Measurements from ENCODE around the gene BLACAT1.
"Not testable (repeated sequence)": the region's sequence is repeated elsewhere in the genome, so short reads cannot be mapped to it uniquely, and the experiment has no call there.

BLACAT1 gene

GRCh38 chr1:205484985-205485967, 29.4 kb upstream of the BLACAT1 start:
- TF ChIP-seq CTCF (IDR thresholded peaks at IDR 0.05; ENCODE audit: insufficient read depth, low read depth, low read length, missing control alignments) = peak; percentile 96
- H3K4me3 ChIP-seq (ENCODE audit: low read depth, low read length) = no peak overlapping the region
- peak; percentile 82 for DNase-seq (ENCODE audit: low read depth)

GRCh38 chr1:205483372-205483771, 27.5 kb upstream of the BLACAT1 start:
- no peak overlapping the region for H3K4me3 ChIP-seq (ENCODE audit: low read depth, low read length)
- DNase-seq (ENCODE audit: low read depth) = no peak
- no peak for TF ChIP-seq CTCF (IDR thresholded peaks at IDR 0.05; ENCODE audit: insufficient read depth, low read depth, low read length, missing control alignments)

- not testable (repeated sequence) for H3K4me3 ChIP-seq (ENCODE audit: low read depth, low read length); DNase-seq (ENCODE audit: low read depth)
Observed at GRCh38 chr1:205482587-205482986, 26.7 kb upstream of the BLACAT1 start.

GRCh38 chr1:205481629-205482151, 25.8 kb upstream of the BLACAT1 start:
- peak; percentile 37 for DNase-seq (ENCODE audit: low read depth)

GRCh38 chr1:205481218-205481617, 25.4 kb upstream of the BLACAT1 start:
- no peak for TF ChIP-seq CTCF (IDR thresholded peaks at IDR 0.05; ENCODE audit: insufficient read depth, low read depth, low read length, missing control alignments)
- DNase-seq (ENCODE audit: low read depth) = peak; percentile 42
- no peak overlapping the region for H3K4me3 ChIP-seq (ENCODE audit: low read depth, low read length)

More at GRCh38 chr1:205481629-205482151, 25.8 kb upstream of the BLACAT1 start:
- no peak for TF ChIP-seq CTCF (IDR thresholded peaks at IDR 0.05; ENCODE audit: insufficient read depth, low read depth, low read length, missing control alignments)
- no peak overlapping the region for H3K4me3 ChIP-seq (ENCODE audit: low read depth, low read length)

- no peak overlapping the region for H3K4me3 ChIP-seq (ENCODE audit: low read depth, low read length)
- peak; percentile 90 for DNase-seq (ENCODE audit: low read depth)
- TF ChIP-seq CTCF (IDR thresholded peaks at IDR 0.05; ENCODE audit: insufficient read depth, low read depth, low read length, missing control alignments) = no peak
Observed at GRCh38 chr1:205480349-205480985, 24.6 kb upstream of the BLACAT1 start.

- not testable (repeated sequence) for H3K4me3 ChIP-seq (ENCODE audit: low read depth, low read length); DNase-seq (ENCODE audit: low read depth)
Observed at GRCh38 chr1:205478985-205479384, 23.1 kb upstream of the BLACAT1 start.
